GM18517 (cell line): Measurements from ENCODE around the gene STX16.

Experiments
- ATAC-seq: cut with Tn5 transposase; IDR thresholded peaks from one replicate; pipeline ENCODE4 v1.9.1; 2021; ENCODE audit warnings: mild to moderate bottlenecking, moderate library complexity; ENCODE audit not compliant: unreplicated experiment

Gene STX16

DNA sequence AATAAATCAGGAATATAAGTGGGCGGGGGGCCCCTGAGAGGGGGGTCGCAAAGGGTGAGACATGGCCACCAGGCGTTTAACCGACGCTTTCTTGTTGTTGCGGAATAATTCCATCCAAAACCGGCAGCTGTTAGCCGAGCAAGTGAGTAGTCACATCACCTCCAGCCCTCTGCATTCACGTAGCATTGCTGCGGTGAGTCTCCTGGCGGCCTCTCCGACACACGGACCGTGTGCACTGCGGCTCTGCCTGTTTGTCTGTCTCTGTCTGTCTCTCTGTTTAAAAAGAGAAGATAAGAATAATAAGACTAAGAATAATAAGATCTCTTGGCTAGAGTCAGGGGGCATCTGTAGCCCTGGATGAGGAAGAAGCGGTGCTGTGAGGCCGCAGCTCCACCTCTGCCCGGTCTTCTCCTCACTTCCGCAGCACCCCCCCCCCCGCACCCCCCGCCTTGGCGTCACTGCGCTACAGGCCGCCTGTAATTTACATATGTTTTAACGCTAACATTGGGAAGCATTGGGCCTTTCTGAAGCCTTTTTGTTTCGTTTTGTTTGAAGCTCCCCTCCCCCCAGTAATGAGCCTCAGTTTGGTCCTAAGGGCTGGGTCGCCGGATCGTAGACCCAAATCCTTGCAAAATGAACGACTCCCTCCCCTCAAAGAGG, 993 bp downstream of the STX16 start:
- ATAC-seq, result peak; percentile 44

DNA sequence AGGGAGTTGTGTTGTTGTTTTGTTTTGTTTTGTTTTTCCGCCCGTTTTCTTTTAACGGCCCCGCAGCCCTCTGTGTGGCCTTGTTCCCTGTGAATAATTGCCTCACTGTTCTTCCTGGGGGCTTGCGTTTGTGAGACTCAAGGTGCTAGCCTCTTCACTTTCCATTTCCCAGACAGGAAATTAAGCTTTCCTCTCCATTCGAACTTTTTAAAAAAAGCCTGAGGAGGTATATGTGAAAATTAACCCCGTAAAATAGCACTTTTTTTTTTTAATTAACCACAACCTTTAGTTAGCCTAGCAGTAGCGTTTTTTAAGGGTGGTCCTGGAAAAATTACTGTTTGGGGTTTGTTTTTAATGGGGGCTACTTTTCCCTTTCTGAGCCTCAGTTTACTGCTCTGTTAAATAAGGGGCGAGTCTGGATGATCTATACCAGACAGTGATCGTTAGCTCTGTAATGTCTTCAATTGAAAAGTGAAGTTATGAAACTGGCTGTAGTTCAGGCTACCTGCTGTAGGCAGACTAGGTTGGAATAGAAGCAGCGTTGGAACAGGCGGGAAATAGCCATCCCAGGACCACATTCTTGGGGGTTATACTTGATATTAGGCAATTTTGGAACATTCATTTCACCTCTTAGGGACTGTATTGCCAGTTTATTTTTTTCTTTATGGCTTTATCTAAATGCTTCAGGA, 1.7 kb downstream of the STX16 start:
- peak; percentile 14 for ATAC-seq

GRCh38 chr20:58654337-58654736, 3.3 kb downstream of the STX16 start:
- no peak for ATAC-seq

GRCh38 chr20:58655328-58656107, 4.4 kb downstream of the STX16 start:
- ATAC-seq, result no peak

DNA sequence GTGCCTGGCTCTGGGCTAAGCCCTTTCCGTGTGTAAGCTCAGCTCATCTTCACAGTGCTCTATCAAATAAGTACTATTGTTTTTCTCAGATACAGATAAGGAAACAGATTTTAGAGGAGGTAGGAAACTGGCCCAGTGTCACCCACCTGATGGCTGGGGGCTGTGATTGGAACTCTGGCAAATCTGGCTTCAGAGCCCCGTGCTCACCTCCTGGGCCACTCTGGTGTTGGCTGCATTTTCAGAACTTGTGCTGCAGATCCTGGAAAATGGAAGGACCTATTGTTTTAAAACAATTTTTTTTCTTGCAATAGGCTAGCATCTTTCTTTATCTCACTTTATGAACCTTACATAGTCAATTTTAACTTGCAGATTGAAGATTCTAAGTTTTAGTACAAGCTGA, 5.7 kb downstream of the STX16 start:
- no peak for ATAC-seq

- ATAC-seq, result no peak
These were observed 6.2 kb downstream of the STX16 start for GRCh38 chr20:58657262-58657661.

GRCh38 chr20:58657986-58658385, 6.9 kb downstream of the STX16 start:
- no peak for ATAC-seq

GRCh38 chr20:58658760-58659159, 7.7 kb downstream of the STX16 start:
- ATAC-seq, result no peak

GRCh38 chr20:58659841-58660240, 8.8 kb downstream of the STX16 start:
- ATAC-seq, result no peak

DNA sequence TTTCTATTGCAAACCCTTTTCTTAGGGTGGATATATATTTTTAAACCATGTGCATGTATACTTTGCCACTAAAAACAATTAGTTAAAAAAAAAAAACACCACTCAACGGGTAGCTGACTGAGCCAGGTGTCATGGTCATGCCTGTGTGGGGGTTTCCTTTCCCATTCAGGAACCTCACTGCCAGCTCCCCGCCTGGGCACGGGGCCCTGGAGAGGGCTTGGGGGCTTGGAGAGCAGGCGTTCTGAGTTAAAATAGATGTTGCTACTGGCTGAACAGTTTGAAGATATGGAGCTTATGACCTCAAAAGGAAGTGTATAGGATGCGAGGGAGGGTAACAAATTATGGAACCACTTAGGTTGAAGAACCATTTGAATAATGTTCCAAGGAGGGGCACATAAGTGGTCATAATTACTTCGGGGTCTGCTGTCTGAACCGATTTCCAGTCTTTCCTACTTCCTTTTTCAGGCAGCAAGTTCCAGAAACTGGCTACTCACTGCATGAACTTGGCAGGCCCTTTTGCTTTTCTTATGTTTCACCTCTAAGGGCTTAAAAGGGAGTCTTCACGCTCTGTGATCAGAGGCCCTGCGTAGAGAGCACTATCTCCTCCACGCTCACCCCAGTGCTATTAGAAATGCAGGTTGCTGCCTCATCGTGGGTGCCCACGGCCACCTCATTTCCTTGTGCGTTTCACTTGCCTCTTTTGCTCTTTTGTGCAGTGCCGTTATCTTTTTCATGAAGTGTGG, 9.9 kb downstream of the STX16 start:
- no peak for ATAC-seq

DNA sequence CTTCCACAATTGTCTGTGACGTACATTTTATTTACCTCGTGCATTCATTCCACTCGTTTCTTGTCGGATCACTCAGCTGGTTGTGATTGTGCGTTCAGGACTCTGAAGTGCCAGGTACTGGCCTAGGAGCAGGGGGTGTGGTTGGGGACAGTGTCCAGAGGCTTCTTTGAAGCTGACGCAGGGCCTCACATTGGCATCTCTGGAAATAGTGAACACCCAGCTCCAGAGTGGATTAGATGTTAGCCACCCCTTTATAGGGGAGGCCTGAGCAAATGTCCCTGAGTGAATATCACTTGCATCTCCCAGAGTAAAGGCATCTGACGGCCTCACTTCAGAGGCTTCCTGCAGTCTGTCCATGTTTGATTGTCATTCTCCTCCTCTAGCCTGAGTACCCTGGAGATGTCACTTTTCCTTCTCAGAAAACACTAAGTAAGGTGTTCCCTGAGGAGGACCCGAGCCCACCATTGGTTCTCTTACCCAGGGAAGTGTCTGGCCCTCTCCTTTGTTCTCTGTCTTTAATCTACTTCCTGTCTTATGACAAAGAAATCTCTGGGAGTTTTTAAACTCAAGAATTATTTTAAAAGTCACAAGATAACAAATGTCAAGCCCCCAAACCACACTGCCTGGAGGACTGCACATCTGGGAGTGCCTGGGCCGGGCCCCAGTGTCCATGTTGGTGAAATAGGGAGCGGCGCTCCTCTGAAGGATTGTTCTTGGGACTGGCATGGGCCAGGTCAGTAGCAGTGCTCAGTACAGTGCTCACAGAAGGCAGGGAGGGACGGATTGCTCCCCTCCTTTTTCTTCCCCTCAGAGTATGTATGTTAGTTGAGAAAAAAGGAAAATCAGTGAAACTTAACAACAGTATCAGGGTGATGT, 10.8 kb downstream of the STX16 start:
- ATAC-seq, result no peak

DNA sequence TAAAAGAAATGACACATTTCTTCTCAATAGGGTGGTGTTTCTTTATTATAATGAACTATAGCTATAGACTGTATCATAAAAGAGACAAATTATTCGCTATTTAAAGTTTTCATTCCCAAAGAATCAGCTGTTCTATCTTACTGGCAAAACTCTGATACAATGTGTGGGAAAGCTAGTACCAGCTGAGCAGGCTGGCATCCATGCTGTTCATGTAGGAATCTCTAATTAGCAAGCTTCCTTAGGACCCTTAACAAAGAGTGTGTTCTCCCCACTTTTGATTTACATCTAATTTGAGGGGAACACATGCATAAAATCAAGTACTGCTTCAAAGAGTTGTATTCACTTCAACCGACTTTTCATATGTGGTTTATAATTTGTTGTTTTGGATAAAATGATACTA, 13.2 kb downstream of the STX16 start:
- no peak for ATAC-seq

DNA sequence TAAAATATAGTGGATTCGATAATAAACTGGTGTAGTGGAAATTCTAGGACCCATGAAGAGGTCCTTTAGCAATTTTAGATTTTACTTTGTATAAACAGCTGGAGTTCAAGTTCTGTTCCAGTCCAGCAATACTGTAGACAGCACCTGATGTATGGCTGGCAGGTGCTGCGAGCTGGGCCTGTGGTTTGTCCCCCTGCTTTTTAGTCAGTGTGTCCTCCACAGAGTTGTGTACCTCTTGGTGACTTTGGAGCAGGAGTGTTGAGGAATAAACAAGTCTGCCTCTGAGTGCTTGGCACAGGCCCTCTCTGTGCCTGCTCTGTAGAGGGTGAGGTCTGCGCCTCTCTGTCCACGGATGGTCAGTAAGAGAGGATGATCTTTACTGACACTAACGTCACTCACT, 13.8 kb downstream of the STX16 start:
- ATAC-seq, result no peak

GRCh38 chr20:58665606-58666005, 14.5 kb downstream of the STX16 start:
- no peak for ATAC-seq

GRCh38 chr20:58666702-58667101, 15.6 kb downstream of the STX16 start:
- ATAC-seq, result no peak

DNA sequence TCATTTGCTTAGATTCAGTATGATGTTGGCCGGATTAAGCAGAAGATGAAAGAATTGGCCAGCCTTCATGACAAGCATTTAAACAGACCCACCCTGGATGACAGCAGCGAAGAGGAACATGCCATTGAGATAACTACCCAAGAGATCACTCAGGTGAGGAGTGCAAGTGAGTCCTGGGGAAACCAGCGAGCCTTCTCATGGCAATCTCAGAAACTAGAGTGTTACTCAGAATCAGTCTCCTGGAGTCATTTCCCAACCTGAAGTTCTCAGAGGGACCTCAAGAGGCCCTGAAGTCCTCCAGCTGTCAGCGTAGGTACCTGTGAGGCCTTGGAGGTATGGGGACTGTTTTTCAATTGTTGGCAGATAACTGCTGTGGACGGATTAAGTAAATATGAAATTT, 16.9 kb downstream of the STX16 start:
- no peak for ATAC-seq

GRCh38 chr20:58668901-58669286, 17.8 kb downstream of the STX16 start:
- ATAC-seq, result no peak

DNA sequence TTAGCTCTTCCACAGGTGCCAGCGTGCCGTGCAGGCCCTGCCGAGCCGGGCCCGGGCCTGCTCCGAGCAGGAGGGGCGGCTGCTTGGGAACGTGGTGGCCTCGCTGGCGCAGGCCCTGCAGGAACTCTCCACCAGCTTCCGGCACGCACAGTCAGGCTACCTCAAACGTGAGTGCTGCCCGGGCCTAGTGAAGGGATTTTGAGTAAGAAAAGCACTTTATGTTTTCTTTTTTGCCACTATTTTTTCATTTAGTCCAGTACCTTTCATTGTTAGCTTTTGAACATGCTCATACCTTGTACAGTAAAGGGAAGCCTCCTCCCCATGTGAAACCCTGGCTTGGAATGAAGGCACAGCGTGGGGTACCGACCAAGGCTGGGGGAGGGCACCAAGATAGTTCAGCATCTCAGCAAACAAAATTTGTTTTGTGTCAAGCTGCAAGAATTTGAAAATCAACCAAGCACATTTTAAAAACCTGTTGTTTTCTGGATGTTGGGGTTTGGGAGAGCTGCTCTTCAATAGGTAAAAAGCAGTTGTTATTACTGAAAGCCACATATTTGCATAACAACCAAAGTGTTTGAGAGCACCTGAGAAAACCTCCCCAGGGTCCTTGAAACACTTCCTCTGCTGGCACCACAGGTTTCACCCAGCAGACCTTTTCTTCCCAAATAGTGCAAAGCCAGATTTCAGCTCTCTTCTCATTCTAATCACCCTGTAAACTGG, 18.4 kb downstream of the STX16 start:
- ATAC-seq, result peak; percentile 74

GRCh38 chr20:58670102-58670501, 19.0 kb downstream of the STX16 start:
- ATAC-seq, result no peak

DNA sequence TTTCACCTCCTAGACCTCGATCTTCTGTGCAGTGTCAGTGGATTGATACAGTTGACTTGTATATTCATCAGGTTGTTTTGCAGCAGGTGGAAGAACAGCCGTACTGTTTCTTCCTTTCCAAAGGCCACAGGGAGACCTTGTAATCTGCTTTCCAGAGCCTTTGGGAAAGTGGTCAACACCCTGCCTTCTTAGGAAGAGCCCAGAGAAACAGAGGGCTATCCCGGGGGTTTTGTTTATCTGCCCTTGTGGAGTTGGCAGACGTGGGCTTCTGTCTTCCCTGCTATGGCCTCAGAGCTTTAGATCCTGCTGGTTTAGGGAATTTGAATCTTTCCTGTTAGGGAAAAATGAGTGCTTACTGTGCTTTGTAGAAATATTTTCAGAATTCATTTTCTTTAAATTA, 19.6 kb downstream of the STX16 start:
- ATAC-seq, result no peak
